IMR-90 (cell line): Measurements from ENCODE around the gene C2CD4B. TPM values are rescaled to one million over a fixed set of nuclear protein-coding genes. Genes with fewer than 3 reads are reported as not detected.

ENCODE experiments used
- ATAC-seq: fragments of 200-7000 bp; cut with Tn5 transposase; 2 replicates; pipeline ENCODE4 v1.9.1; 2020; ENCODE audit warnings: low read depth, mild to moderate bottlenecking, moderate library complexity
- BruUV-seq: library from RNA; stranded (reverse); fragments of 400-500 nt; replicated peaks from 2 replicates; lab custom pipeline; 2021; lab: Mats Ljungman, UMichigan
- CTCF ChIA-PET: fragments of 300-600 bp; formaldehyde crosslinking; extraction: SDS; loops from one replicate; lab custom pipeline; 2021; ENCODE audit warnings: antibody characterized with exemption; lab: Yijun Ruan, JAX
- POLR2A ChIA-PET: fragments of 300-600 bp; sonication (Branson Sonifier 250); formaldehyde crosslinking; loops from one replicate; lab custom pipeline; 2022; ENCODE audit warnings: antibody characterized with exemption; ENCODE audit not compliant: unreplicated experiment; lab: Charles Lee
- DNase-seq: peaks from one replicate; pipeline ENCODE4 v3.0.0; 2013
- H2AFZ ChIP-seq: replicated peaks from 2 replicates; pipeline ENCODE3; 2013; ENCODE audit warnings: low read length, mild to moderate bottlenecking; ENCODE audit not compliant: poor library complexity
- H2AK5ac ChIP-seq: 2 replicates; pipeline ENCODE4 v1.6.1; 2013; ENCODE audit warnings: low read depth, low read length, inconsistent platforms
- H2AK9ac ChIP-seq: replicated peaks from 2 replicates; pipeline ENCODE3; 2013; ENCODE audit warnings: mild to moderate bottlenecking, low read depth, low read length, moderate library complexity; ENCODE audit not compliant: poor library complexity
- H2BK120ac ChIP-seq: 2 replicates; pipeline ENCODE4 v1.6.1; 2013; ENCODE audit warnings: low read depth, low read length, inconsistent platforms
- H2BK15ac ChIP-seq: 3 replicates; pipeline ENCODE4 v1.6.1; 2013; ENCODE audit warnings: low read depth, low read length, inconsistent platforms
- H2BK20ac ChIP-seq: 2 replicates; pipeline ENCODE4 v1.6.1; 2013; ENCODE audit warnings: low read depth, mild to moderate bottlenecking, inconsistent platforms, low read length, moderate library complexity
- H2BK5ac ChIP-seq: 2 replicates; pipeline ENCODE4 v1.6.1; 2013; ENCODE audit warnings: mild to moderate bottlenecking, low read depth, low read length, inconsistent platforms; ENCODE audit not compliant: poor library complexity, severe bottlenecking
- H3K14ac ChIP-seq: replicated peaks from 2 replicates; pipeline ENCODE4 v1.6.1; 2013; ENCODE audit warnings: low read depth, low read length, inconsistent platforms
- H3K18ac ChIP-seq: 2 replicates; pipeline ENCODE4 v1.6.1; 2013; ENCODE audit warnings: low read depth, low read length, control low read depth
- H3K23ac ChIP-seq: 2 replicates; pipeline ENCODE4 v1.6.1; 2013; ENCODE audit warnings: low read depth, low read length, inconsistent platforms
- H3K27ac ChIP-seq: 2 replicates; pipeline ENCODE4 v1.5.1; 2013; ENCODE audit warnings: mild to moderate bottlenecking, control low read depth, low read length; ENCODE audit not compliant: insufficient read depth
- H3K27me3 ChIP-seq: 2 replicates; pipeline ENCODE4 v1.6.1; 2013; ENCODE audit warnings: low read length; ENCODE audit not compliant: control insufficient read depth, insufficient read depth
- H3K36me3 ChIP-seq: 2 replicates; pipeline ENCODE4 v1.6.1; 2013; ENCODE audit warnings: low read length, mixed read lengths; ENCODE audit not compliant: control insufficient read depth, insufficient read depth
- H3K4ac ChIP-seq: 2 replicates; pipeline ENCODE4 v1.6.1; 2013; ENCODE audit warnings: low read depth, low read length, inconsistent platforms
- H3K4me1 ChIP-seq: 2 replicates; pipeline ENCODE4 v1.6.1; 2013; ENCODE audit warnings: low read length, mixed read lengths; ENCODE audit not compliant: control insufficient read depth, insufficient read depth
- H3K4me2 ChIP-seq: 2 replicates; pipeline ENCODE4 v1.6.1; 2013; ENCODE audit warnings: low read depth, mild to moderate bottlenecking, control low read depth, low read length, moderate library complexity
- H3K4me3 ChIP-seq: 2 replicates; pipeline ENCODE4 v1.5.1; 2013; ENCODE audit warnings: low read depth, mild to moderate bottlenecking, control low read depth, low read length, moderate library complexity; ENCODE audit not compliant: insufficient read depth
- H3K56ac ChIP-seq: 2 replicates; pipeline ENCODE4 v1.6.1; 2013; ENCODE audit warnings: low read length, inconsistent platforms; ENCODE audit not compliant: insufficient read depth; ENCODE audit errors: extremely low read depth
- H3K79me1 ChIP-seq, 2 experiments: 2 replicates each; pipeline ENCODE4 v1.6.1; 2013; ENCODE audit warnings: low read length in 2 of 2, inconsistent platforms in 1 of 2, low read depth in 1 of 2
- H3K9ac ChIP-seq: 2 replicates; pipeline ENCODE4 v1.6.1; 2013; ENCODE audit warnings: low read depth, low read length, control low read depth
- H3K9me1 ChIP-seq: 2 replicates; pipeline ENCODE4 v1.6.1; 2013; ENCODE audit warnings: low read length, inconsistent platforms; ENCODE audit not compliant: insufficient read depth
- H3K9me3 ChIP-seq: 2 replicates; pipeline ENCODE4 v1.6.1; 2013; ENCODE audit warnings: low read length; ENCODE audit not compliant: control insufficient read depth, insufficient read depth
- H4K20me1 ChIP-seq: 2 replicates; pipeline ENCODE4 v1.6.1; 2013; ENCODE audit warnings: low read length, inconsistent platforms; ENCODE audit not compliant: insufficient read depth
- H4K5ac ChIP-seq: 2 replicates; pipeline ENCODE4 v1.6.1; 2013; ENCODE audit warnings: mild to moderate bottlenecking, low read depth, low read length, control low read depth
- H4K8ac ChIP-seq, 2 experiments: 2 replicates each; pipeline ENCODE4 v1.6.1; 2013; ENCODE audit warnings: low read depth in 2 of 2, low read length in 2 of 2, control low read depth in 1 of 2, inconsistent platforms in 1 of 2
- H4K91ac ChIP-seq: 2 replicates; pipeline ENCODE4 v1.6.1; 2013; ENCODE audit warnings: low read depth, low read length, inconsistent platforms; ENCODE audit not compliant: insufficient read depth
- MAZ ChIP-seq: IDR thresholded peaks from 2 replicates; pipeline ENCODE4 v1.6.1; 2012; ENCODE audit warnings: low read depth, mild to moderate bottlenecking, low read length, improper control_type of control experiment, moderate library complexity, borderline replicate concordance
- NFE2L2 ChIP-seq: fragments of 150-350 bp; IDR thresholded peaks from 2 replicates; pipeline ENCODE4 v1.6.1; 2016; ENCODE audit warnings: low read depth, mild to moderate bottlenecking, low read length
- POLR2A ChIP-seq: IDR thresholded peaks from 2 replicates; pipeline ENCODE4 v1.6.1; 2012; ENCODE audit warnings: mild to moderate bottlenecking, low read depth, low read length
- RAD21 ChIP-seq: IDR thresholded peaks from 2 replicates; pipeline ENCODE4 v1.6.1; 2012; ENCODE audit warnings: low read length, improper control_type of control experiment
- SMC3 ChIP-seq: fragments of 150-350 bp; IDR thresholded peaks from 2 replicates; pipeline ENCODE4 v1.6.1; 2016; ENCODE audit warnings: low read depth, mild to moderate bottlenecking, antibody characterized with exemption, low read length, moderate library complexity
- WGBS, 2 experiments: methylation state at CpG; one replicate each; pipeline versions ENCODE4 v1.1.5 to v1.1.7; 2013; ENCODE audit warnings: missing lambda C conversion rate in 2 of 2; ENCODE audit not compliant: insufficient read length in 1 of 2; ENCODE audit errors: extremely low coverage in 2 of 2; 5-methylcytosine and 5-hydroxymethylcytosine counted together
- dilution Hi-C: fragments of 300-500 bp; cut with HindIII; formaldehyde crosslinking; loops from one replicate; pipeline ENCODE4 v1.14.3; 2018; ENCODE audit warnings: low sequenced_read_pairs; ENCODE audit not compliant: unreplicated experiment
- in situ Hi-C: fragments of 300-500 bp; cut with MboI; formaldehyde crosslinking; loops from 3 replicates; pipeline ENCODE4 v1.14.3; 2019; ENCODE audit warnings: low sequenced_read_pairs, inconsistent platforms, mixed read lengths
- intact Hi-C: fragments of 100-400 bp; cut with micrococcal nuclease; formaldehyde crosslinking; loops from 2 replicates; pipeline ENCODE4 v1.10.0; 2022
- polyA plus RNA-seq, 3 experiments: library from polyadenylated mRNA; depleted of rRNA; stranded (reverse); fragments of >200 nt; gene quantifications; 2 replicates each; pipeline ENCODE4 v1.2.3, GENCODE V29; 2012; ENCODE audit warnings: low replicate concordance in 1 of 3
- total RNA-seq: library from RNA; depleted of rRNA; stranded (reverse); fragments of >200 nt; gene quantifications from 2 replicates; pipeline ENCODE4 v1.2.3, GENCODE V29; 2012

The C2CD4B gene
- total and polyA plus RNA-seq, 2 of the 4 experiments (the other 2 are of a cell fraction), result not detected

DNA sequence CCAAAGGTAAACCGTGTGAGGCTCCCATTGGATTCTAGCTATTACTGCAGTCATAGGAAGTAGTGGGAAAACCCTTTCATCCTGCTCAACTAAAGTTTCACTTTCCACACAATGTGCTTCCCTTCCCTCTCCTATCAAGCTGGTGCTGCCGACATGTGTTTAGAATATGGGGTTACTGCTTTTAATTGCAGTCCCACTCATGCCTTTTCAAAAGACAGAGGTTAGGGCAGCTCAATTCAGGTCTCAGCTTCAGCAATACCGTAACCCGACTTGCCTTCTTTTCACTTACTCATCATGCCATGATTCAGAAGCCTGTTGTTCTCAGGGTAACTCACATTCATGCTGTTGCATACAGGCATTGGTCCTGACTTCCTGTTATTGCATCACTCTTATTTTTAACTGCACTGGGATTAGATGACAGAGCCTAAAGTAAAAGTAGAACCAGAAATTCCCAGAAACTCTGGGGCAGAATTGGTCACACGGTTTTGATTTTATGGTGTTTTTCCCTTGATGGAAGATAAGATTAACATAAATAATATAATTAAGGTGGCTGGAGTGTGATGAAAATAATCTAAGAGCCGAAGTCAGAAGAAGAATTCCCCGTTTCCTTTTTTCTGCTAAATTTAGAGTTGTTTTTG, 45.7 kb downstream of the C2CD4B start (continued):
- no peak for TF ChIP-seq MAZ

DNA sequence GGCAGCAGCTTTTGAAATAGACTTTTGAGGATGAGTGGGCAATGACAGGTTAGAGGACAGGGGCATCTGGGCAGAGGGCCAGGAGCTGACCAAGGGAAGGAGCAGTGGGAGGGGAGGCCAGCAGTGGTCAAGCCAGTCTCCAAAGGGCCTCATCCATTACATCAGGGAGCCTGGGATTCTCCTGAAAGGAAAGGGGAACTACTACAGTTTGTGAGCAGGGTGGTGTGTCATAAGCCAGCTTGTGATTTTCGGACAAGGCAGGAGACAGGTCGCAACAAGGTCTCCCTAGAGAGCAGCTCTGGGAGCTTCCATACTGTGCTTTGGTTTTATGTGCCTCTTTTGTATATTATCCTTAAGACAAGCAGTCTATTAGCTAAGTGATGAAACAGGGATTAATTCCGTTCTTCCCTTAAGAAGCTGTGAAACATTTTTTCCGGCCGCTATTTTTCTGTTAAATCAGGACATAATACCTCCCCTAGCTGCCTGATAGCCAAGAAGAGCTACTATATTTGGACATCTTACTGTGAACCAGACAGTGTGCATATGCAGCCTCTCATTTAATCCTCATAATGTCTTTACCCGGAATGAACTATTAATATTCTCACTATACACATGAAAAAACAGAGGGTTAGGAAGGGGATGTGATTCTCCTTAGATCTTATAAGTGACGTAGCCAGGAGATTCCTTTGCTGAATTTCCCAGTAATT, 46.4 kb downstream of the C2CD4B start:
- Histone ChIP-seq H3K14ac (no peak overlapping the region), H3K36me3 (no peaks in the 10 kb centered on the region), H4K20me1 (no peaks in the 10 kb centered on the region), H4K8ac (peak overlapping the region; percentile 66 to 73; a peak in 3 of 4 replicates), H3K4ac (peak overlapping the region; percentile 83), H2AFZ (no peak overlapping the region), H3K56ac (peak overlapping the region; percentile 72), H2BK15ac (peak overlapping the region; percentile 84; the same call in 1 of the 3 replicates), H3K4me3 (peak overlapping the region; percentile 32; the same call in 1 of the 2 replicates), H2BK5ac (peak overlapping the region; percentile 86), H3K79me1 (no peaks in the 10 kb centered on the region), H3K4me2 (peak overlapping the region; percentile 78), H2BK20ac (peak overlapping the region; percentile 87; the same call in 1 of the 2 replicates), H3K9me3 (no peaks in the 10 kb centered on the region), H3K27me3 (no peaks in the 10 kb centered on the region), H3K9me1 (0 out of 2 replicates have a peak, but pooled peaks cover 3% of the 10 kb centered on the region), H3K18ac (no peak overlapping the region; the same call in none of the 2 replicates), H3K4me1 (peaks cover 3% of the 10 kb centered on the region; the same call in 1 of the 2 replicates), H2AK9ac (no peak overlapping the region), H4K5ac (peak overlapping the region; percentile 77), H2BK120ac (peak overlapping the region; percentile 96), H4K91ac (peak overlapping the region; percentile 12), H3K9ac (peak overlapping the region; percentile 49), H2AK5ac (no peak overlapping the region), H3K27ac (peak overlapping the region; percentile 74; the same call in 1 of the 2 replicates), H3K23ac (no peak overlapping the region; the same call in 1 of the 2 replicates)
- ATAC-seq (peak; percentile 45), DNase-seq (peak; percentile 31)
- ChIA-PET CTCF (no interaction called here), POLR2A (interaction anchor here (0.6 kb wide), 1 partner anchor 12 kb away, joined by 9 read pairs; no protein-coding TSS in a partner anchor)
- BruUV-seq, result no TSS peak
- in situ Hi-C loops (no loop called here), dilution Hi-C loops (no loop called here), intact Hi-C loops (no loop called here)
- TF ChIP-seq SMC3 (no peak), POLR2A (no peak), NFE2L2 (no peak), RAD21 (no peak)
- no CpG with 5 or more reads among the region's 7 CpGs for WGBS, 2 experiments
